Mucosa of descending colon (tissue), 3 donors: ENCODE results near the gene BIVM. TPM values are rescaled to one million over a fixed set of nuclear protein-coding genes. Genes with fewer than 3 reads are reported as not detected.

Experiments used
- ATAC-seq: fragments of 200-7000 bp; cut with Tn5 transposase; one replicate; pipeline ENCODE4 v1.9.1; 2020; ENCODE audit warnings: mild to moderate bottlenecking, moderate library complexity
- DNase-seq, 3 donors: peaks; one replicate each; pipeline ENCODE4 v3.0.0-alpha.2; 2020
- H3K36me3 ChIP-seq: fragments of 200-600 bp; one replicate; pipeline ENCODE4 v1.8.0; 2021; ENCODE audit warnings: low read depth, mild to moderate bottlenecking
- H3K4me1 ChIP-seq: fragments of 200-600 bp; one replicate; pipeline ENCODE4 v1.8.0; 2021; ENCODE audit warnings: low read depth, mild to moderate bottlenecking
- H3K4me3 ChIP-seq: fragments of 200-600 bp; one replicate; pipeline ENCODE4 v1.8.0; 2021; ENCODE audit warnings: mild to moderate bottlenecking
- H3K9me3 ChIP-seq: fragments of 200-600 bp; one replicate; pipeline ENCODE4 v1.8.0; 2021; ENCODE audit warnings: mild to moderate bottlenecking
- CTCF ChIP-seq: fragments of 200-600 bp; IDR thresholded peaks from one replicate; pipeline ENCODE4 v1.8.0; 2022; ENCODE audit warnings: antibody characterized with exemption, mild to moderate bottlenecking
- intact Hi-C, 2 donors: fragments of 100-400 bp; cut with DNase I in 1 of 2; cut with micrococcal nuclease in 1 of 2; formaldehyde crosslinking; loops; one replicate each; pipeline versions ENCODE4 v1.11.0 to v1.11.1; 2022; cut with DNase I, micrococcal nuclease
- total RNA-seq, 3 donors: library from RNA; stranded (reverse); fragmentation: NEBNext Ultra II Directional in 2 of 3; extraction: Animal tissue kit (Norgen Biotek cat#: 25700) in 2 of 3; gene quantifications; one replicate each; pipeline versions ENCODE4 v1.2.1 to v1.2.4, GENCODE V29; 2021 to 2023
- donor health status: DM: no; HTN: no; CAD: no; lungs with moderate emphysema.
- donor health status: DM: no; HTN: no; CAD: no.
- donor health status: DM: no; HTN: yes; CAD: no.

BIVM gene
- total RNA-seq, 3 donors from 2014 or later: 15.5 to 21.2 (median 17.1) TPM

GRCh38 chr13:102854675-102855074 lies 55.8 kb downstream of the BIVM start:
- peaks cover 3% of the 10 kb centered on the region for H3K4me1 ChIP-seq
- DNase-seq (peak in 1 of 3 donors; percentile 22), ATAC-seq (peak; percentile 34)
- no peaks in the 10 kb centered on the region for H3K9me3 ChIP-seq
- H3K36me3 ChIP-seq: peaks cover 10% of the 10 kb centered on the region
- no peak for TF ChIP-seq CTCF
- intact Hi-C loops: loop anchor here in 1 of 2 donors (10.0 kb wide), 1 partner anchor 270 kb away; no protein-coding TSS in a partner anchor
- no peak overlapping the region for H3K4me3 ChIP-seq

- TF ChIP-seq CTCF: no peak
- Histone ChIP-seq H3K36me3 (peaks cover 10% of the 10 kb centered on the region), H3K4me1 (no peaks in the 10 kb centered on the region), H3K9me3 (no peaks in the 10 kb centered on the region), H3K4me3 (no peak overlapping the region)
- peak; percentile 50 for ATAC-seq
- peak in 2 of 3 donors; percentile 31 to 35 for DNase-seq
- intact Hi-C loops: loop anchor here in 1 of 2 donors (10.0 kb wide), 1 partner anchor 272 kb away; no protein-coding TSS in a partner anchor
Measured at GRCh38 chr13:102856557-102856956, 57.6 kb downstream of the BIVM start.

- Histone ChIP-seq H3K36me3 (peaks cover 28% of the 10 kb centered on the region), H3K9me3 (no peaks in the 10 kb centered on the region), H3K4me1 (no peaks in the 10 kb centered on the region), H3K4me3 (no peak overlapping the region)
- TF ChIP-seq CTCF: no peak
- intact Hi-C loops: no loop called here
- no peak for ATAC-seq
- DNase-seq: no peak
Measured at GRCh38 chr13:102862624-102863210, 63.8 kb downstream of the BIVM start.

GRCh38 chr13:102863590-102863989 lies 64.7 kb downstream of the BIVM start:
- H3K9me3 ChIP-seq: no peaks in the 10 kb centered on the region
- DNase-seq (no peak), ATAC-seq (no peak)
- no peak for TF ChIP-seq CTCF
- no peak overlapping the region for H3K4me3 ChIP-seq
- intact Hi-C loops: no loop called here
- H3K4me1 ChIP-seq: no peaks in the 10 kb centered on the region
- H3K36me3 ChIP-seq: peaks cover 27% of the 10 kb centered on the region

GRCh38 chr13:102868366-102868936 lies 69.5 kb downstream of the BIVM start:
- DNase-seq (no peak), ATAC-seq (no peak)
- intact Hi-C loops: no loop called here
- Histone ChIP-seq H3K36me3 (peaks cover 4% of the 10 kb centered on the region), H3K4me3 (no peak overlapping the region), H3K9me3 (no peaks in the 10 kb centered on the region), H3K4me1 (no peaks in the 10 kb centered on the region)
- no peak for TF ChIP-seq CTCF
